Effector CD4-positive, alpha-beta T cell (primary cell): ENCODE data around the gene B3GNT8.
"Not testable (repeated sequence)": the region's sequence is repeated elsewhere in the genome, so short reads cannot be mapped to it uniquely, and the experiment has no call there.

Experiments used
- DNase-seq: peaks from one replicate; pipeline ENCODE4 v3.0.0-alpha.2; 2020

B3GNT8 gene

GRCh38 chr19:41436674-41436951 is 9.4 kb upstream of the B3GNT8 start:
- DNase-seq, result no peak

- no peak for DNase-seq
Measured at GRCh38 chr19:41435936-41436673, 8.9 kb upstream of the B3GNT8 start.

GRCh38 chr19:41435376-41435775 is 8.2 kb upstream of the B3GNT8 start:
- DNase-seq, result not testable (repeated sequence)

- DNase-seq, result no peak
Measured at GRCh38 chr19:41434450-41434849, 7.3 kb upstream of the B3GNT8 start.

GRCh38 chr19:41433171-41433570 is 6.0 kb upstream of the B3GNT8 start:
- DNase-seq, result no peak

GRCh38 chr19:41431426-41432386 is 4.5 kb upstream of the B3GNT8 start:
- DNase-seq, result no peak

- no peak for DNase-seq
Measured at GRCh38 chr19:41430922-41431321, 3.7 kb upstream of the B3GNT8 start.

GRCh38 chr19:41428481-41428859 is 1.3 kb upstream of the B3GNT8 start:
- DNase-seq, result no peak

- peak; percentile 21 for DNase-seq
Measured at GRCh38 chr19:41427647-41428480, 690 bp upstream of the B3GNT8 start.

GRCh38 chr19:41426116-41426841 is 895 bp downstream of the B3GNT8 start:
- no peak for DNase-seq

- no peak for DNase-seq
Measured at GRCh38 chr19:41425174-41426115, 1.7 kb downstream of the B3GNT8 start.

- DNase-seq, result no peak
Measured at GRCh38 chr19:41424335-41425173, 2.6 kb downstream of the B3GNT8 start.

- DNase-seq, result no peak
Measured at GRCh38 chr19:41422955-41423354, 4.2 kb downstream of the B3GNT8 start.

- no peak for DNase-seq
Measured at GRCh38 chr19:41422456-41422855, 4.7 kb downstream of the B3GNT8 start.

GRCh38 chr19:41421973-41422372 is 5.2 kb downstream of the B3GNT8 start:
- no peak for DNase-seq

- no peak for DNase-seq
Measured at GRCh38 chr19:41421314-41421713, 5.9 kb downstream of the B3GNT8 start.

- no peak for DNase-seq
Measured at GRCh38 chr19:41420101-41420880, 6.9 kb downstream of the B3GNT8 start.

- DNase-seq, result no peak
Measured at GRCh38 chr19:41416194-41416674, 10.9 kb downstream of the B3GNT8 start.

GRCh38 chr19:41415154-41415571 is 12.0 kb downstream of the B3GNT8 start:
- DNase-seq, result no peak
